Jurkat, Clone E6-1 (cell line): ENCODE measurements around the gene CD200.
"Not testable (repeated sequence)": the region's sequence is repeated elsewhere in the genome, so short reads cannot be mapped to it uniquely, and the experiment has no call there.

Source experiments
- DNase-seq: peaks from one replicate; pipeline ENCODE4 v3.0.0-alpha.2; 2011; ENCODE audit warnings: low read depth, low spot score
- H3K4me3 ChIP-seq: 2 replicates; pipeline ENCODE4 v1.5.1; 2011; ENCODE audit warnings: mild to moderate bottlenecking, low read length, control low read depth, moderate library complexity

CD200 gene

DNA sequence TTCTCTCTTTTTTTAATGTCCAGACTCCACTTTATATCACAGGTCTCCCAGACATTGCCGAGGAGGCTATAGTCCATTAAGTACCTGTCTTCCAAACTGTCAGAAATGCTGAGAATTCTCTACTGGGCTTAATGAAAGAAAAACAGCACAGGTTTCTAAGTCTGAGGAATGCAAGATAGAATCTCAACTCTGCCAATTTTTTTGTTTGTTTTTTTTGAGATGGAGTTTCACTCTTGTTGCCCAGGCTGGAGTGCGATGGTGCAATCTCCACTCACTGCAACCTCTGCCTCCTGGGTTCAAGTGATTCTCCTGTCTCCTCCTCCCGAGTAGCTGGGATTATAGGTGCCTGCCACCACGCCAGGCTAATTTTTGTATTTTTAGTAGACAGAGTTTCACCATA, 45.4 kb downstream of the CD200 start:
- not testable (repeated sequence) for DNase-seq, H3K4me3 ChIP-seq

- DNase-seq: no peak
- H3K4me3 ChIP-seq: no peak overlapping the region
Measured at GRCh38 chr3:112379020-112379690, 46.2 kb downstream of the CD200 start.

DNA sequence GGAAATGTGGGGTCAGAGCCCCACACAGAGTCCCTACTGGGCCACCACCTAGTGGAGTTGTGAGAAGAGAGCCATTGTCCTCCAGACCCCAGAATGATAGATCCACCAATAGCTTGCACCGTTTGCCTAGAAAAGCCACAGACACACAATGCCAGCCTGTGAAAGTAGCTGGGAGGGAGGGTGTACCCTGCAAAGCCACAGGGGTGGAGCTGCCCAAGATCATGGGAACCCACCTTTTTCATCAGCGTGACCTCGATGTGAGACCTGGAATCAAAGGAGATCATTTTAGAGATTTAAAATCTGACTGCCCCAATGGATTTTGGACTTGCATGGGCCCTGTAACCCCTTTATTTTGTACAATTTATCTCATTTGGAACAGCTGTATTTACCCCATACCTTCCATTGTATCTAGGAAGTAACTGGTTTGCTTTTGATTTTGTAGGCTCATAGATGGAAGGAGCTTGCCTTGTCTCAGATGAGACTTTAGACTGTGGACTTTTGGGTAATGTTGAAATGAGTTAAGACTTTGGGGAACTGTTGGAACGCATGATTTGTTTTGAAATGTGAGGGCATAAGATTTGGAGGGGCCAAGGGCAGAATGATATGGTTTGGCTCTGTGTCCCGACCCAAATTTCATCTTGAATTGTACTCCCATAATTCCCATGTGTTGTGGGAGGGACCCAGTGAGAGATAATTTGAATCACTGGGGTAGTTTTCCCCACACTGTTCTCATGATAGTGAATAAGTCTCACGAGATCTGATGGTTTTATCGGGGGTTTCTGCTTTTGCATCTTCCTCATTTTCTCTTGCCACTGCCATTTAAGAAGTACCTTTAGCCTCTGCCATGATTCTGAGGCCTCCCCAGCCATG, 49.0 kb downstream of the CD200 start:
- no peak overlapping the region for H3K4me3 ChIP-seq
- no peak for DNase-seq

GRCh38 chr3:112382543-112383160, 49.7 kb downstream of the CD200 start:
- no peak overlapping the region for H3K4me3 ChIP-seq
- no peak for DNase-seq

GRCh38 chr3:112384769-112385168, 51.8 kb downstream of the CD200 start:
- DNase-seq: no peak
- H3K4me3 ChIP-seq: no peak overlapping the region

DNA sequence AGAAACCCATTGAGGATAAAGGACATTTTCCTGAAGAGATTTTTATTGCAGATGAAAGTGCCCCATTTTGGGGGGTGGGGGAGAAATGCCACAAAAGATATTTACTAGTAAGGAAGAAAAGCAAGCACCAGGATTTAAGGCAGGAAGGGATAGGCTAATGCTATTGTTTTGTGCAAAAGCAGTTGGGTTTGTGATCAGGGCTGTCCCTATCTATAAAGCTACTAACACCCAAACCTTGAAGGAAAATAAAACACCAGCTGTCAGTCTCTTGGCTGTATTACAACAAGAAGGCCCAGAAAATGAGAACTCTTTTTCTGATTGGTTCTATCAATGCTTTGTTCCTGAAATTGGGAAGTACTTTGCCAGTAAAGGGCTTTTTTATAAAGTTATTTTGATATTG, 56.0 kb downstream of the CD200 start:
- DNase-seq: no peak
- H3K4me3 ChIP-seq: no peak overlapping the region

DNA sequence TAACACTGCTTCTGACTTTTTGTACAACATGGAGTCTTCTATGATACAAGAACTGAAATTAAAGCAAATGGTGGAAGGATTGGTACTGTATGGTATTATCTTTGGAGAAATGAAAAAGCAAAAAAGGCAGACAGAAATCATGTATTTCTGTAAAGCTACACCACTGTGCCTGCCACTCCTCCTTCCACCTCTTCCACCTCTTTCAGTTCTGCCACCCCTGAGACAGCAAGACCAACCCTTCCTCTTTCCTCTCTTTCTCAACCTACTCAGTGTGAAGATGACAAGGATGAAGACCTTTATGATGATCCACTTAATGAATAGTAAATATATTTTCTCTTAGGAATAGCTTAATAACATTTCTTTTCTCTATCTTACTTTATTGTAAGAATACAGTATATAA, 57.0 kb downstream of the CD200 start:
- no peak for DNase-seq
- H3K4me3 ChIP-seq: no peak overlapping the region

DNA sequence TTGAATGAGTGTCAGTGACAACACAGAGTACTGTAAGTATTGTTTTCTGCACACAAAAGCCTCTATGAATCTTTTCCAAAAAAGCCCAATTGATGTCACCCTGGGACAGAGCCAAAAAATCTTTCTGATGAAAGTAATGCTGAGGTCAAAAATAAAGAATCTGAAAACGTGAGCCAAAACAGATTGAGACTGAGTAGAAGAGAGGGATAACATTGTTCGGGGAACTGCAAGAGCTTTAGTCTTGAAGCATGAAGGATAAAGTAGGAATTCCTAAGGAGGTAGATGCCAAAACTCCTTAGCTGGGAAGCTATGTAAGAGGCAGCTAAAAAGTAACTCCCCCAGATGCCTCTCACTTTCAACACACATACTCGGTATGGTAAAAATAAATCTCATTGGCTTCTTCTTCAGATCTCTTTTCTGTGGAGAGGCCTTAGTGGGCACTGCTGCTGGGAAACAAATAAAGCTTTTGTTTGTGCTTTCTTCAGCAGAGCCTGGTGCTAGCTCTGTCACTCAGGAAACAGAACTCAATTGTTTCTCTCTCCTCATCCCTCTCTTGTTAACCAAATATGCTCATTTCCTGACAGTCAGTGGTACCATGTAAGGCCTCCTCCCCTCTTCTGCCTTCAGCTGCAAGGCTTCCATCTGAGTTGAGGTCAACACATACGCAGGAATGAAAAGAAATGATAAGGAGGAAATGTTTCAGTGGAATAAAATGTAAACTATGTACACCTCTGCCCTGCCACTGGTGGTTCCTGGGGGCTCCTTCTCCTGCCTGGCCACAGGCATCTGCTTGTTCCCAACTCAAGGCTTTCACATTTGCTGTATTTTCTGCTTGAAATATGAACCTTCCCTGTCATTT, 58.1 kb downstream of the CD200 start:
- no peak overlapping the region for H3K4me3 ChIP-seq
- peak; percentile 52 for DNase-seq

DNA sequence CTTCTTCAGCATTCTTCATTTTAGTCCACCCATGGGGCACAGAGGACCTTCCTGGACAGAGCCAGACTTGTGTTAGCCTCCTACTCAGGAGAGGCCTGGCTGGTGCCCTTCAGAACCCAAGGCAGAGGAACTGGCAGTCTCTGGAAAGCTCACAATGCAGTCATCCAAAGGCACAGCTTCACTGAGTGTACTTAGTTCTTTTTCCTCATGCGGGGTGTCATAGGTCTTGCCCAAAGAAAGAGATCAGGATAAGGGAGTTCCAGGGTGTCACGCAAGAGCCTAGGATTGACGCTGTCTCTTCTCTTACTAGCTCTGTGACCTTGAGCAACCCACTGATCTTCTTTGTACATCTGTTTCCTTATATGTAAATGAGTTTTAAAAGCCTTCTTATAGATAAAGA, 58.7 kb downstream of the CD200 start:
- DNase-seq: no peak
- no peak overlapping the region for H3K4me3 ChIP-seq

GRCh38 chr3:112392393-112393359, 59.7 kb downstream of the CD200 start:
- DNase-seq: no peak
- H3K4me3 ChIP-seq: no peak overlapping the region

- H3K4me3 ChIP-seq: no peak overlapping the region
Measured at GRCh38 chr3:112393360-112393728, 60.4 kb downstream of the CD200 start.

DNA sequence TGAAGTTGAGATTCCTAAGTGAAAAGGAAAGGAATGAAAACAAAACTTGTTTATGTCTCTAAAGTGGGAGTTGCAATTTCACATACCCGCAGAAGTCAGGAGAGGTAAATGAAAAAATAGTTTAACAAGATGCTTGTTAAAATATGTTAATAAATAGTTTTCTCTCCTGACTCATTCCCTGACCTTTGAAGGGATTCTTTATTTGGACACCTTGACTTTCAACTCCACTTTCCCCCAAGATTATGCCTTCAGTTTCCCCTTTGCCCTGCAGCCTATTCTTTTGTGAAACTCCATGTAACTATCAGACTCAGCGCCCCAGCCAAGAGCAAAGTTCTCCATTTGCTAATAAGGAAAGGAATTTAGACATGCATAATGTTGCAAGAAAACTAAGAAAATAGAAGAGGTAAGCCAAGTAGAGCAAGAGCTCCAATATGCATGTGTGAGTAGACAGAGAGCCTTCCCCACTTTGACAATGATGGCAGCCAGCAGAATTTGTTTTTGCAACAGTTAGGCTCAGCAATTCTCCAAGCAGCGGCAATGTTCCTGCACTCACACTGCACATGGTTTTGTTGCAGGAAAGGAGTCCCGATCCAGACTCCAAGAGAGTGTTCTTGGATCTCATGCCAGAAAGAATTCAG, 61.2 kb downstream of the CD200 start:
- H3K4me3 ChIP-seq: no peak overlapping the region
- no peak for DNase-seq

More at GRCh38 chr3:112393360-112393728, 60.4 kb downstream of the CD200 start:
- no peak for DNase-seq

DNA sequence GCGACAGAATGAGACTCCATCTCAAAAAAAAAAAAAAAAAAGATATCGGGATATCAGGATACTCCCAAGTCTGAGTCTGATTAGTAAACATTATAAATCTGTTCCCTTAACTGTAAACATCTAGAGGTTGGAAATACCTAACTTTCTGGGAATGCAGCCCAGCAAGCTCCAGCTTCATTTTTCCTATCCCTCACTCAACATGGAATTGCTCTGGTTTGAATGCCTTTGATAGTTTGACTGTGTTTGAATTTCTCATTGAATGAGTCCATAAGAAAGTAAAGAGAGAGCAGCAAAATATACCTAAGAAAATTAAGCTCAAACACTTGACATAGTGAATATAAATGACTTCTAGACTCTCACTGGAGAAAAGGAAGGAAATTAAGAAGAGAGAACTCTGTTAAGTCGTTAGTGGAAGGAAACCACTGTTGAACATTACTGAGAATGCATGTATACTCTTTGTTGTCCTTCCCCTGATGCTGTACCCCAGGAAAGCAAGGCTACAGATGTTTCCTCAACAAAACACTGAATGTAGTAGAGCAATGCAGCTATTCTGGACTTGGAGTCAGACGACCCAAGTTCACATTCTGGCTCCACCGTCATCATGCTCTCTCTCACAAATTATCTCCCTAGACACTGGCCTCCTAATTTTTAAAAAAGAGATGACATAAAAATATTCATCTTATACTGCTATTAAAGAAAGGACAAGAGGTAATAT, 62.4 kb downstream of the CD200 start:
- no peak overlapping the region for H3K4me3 ChIP-seq

DNA sequence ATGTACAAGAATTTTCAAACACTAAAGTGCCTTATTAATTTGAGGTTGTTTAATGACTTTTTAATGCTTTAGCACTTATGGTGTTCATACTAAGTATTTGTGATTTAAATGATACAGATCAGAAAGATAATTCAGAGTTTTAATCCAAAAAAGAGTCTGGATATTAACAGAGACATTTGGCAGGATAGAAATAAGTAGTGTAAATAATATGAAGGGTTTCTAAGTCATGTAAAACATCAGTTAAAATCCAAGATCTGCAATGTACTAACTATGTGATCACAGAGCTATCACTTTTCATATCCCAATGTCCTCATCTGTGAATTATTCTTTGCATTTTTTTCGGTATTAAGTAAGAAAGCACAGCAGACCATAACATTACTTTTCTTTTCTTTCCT, 62.9 kb downstream of the CD200 start:
- DNase-seq: no peak

More for the DNA sequence above, 62.4 kb downstream of the CD200 start:
- peak; percentile 77 for DNase-seq

DNA sequence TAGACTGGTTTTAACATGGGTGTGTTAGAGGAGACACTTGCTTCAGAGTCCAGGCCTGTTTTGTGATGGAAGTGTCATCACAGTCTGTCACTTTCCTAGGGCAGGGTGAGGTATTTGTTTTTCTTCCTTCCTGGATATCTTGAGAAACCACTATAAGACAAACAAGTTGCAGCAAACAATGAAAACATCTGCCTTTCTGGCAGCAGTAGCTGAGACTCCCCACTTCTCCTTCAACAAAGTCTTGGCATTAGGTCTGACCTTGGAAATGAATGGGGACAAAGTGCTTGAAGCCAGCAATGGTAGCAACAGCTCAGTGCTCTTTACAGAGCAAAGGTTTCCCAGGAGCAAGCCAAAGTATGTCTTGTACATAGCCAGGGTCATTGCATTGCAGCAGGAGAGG, 64.6 kb downstream of the CD200 start:
- H3K4me3 ChIP-seq: no peak overlapping the region
- DNase-seq: no peak

More for the DNA sequence above, 62.9 kb downstream of the CD200 start:
- no peak overlapping the region for H3K4me3 ChIP-seq

DNA sequence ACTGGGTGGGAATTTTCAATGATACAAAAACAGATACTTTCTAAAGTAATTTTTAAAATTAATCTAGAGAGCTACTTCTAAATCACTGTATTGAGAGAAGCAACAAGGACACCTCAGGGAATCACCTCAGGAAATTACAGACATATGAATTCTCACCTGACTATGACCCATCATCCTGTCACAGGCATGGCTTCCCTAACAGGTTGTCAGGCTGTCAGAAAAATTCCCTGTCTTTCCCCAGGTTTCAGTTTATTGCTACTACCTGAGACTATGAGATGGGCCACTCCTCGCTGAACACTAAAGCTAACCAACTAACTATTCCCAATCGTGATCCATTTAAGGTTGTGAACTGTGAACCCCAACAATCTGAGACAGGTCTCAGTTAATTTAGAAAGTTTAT, 66.1 kb downstream of the CD200 start:
- H3K4me3 ChIP-seq: no peak overlapping the region
- no peak for DNase-seq

DNA sequence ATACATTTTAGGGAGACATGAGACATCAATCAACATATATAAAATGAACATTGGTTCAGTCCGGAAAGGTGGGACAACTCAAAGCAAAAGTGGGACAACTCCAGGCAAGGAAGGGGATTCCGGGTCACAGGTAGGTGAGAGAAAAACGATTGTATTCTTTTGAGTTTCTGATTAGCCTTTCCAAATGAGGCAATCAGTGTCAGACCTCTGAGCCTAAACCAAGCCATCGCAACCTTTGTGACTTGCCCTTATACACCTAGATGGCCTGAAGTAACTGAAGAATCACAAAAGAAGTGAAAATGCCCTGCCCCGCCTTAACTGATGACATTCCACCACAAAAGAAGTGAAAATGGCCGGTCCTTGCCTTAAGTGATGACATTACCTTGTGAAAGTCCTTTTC, 66.6 kb downstream of the CD200 start:
- DNase-seq, H3K4me3 ChIP-seq: not testable (repeated sequence)
